Gastrocnemius medialis (tissue), 4 donors: Measurements from ENCODE around the gene PSG2.
"Not testable (repeated sequence)": the region's sequence is repeated elsewhere in the genome, so short reads cannot be mapped to it uniquely, and the experiment has no call there.

Source experiments
- CTCF ChIP-seq, 5 experiments: fragments of 450-650 bp in 3 of 5; fragments of 200-600 bp in 2 of 5; sonication (generic) in 2 of 5; IDR thresholded peaks in 4 of 5; conservative IDR thresholded peaks in 1 of 5; 1 replicate in 4 of 5; 2 replicates in 1 of 5; pipeline ENCODE4 v1.5.1; 2016 to 2019; ENCODE audit warnings: antibody characterized with exemption in 5 of 5, mild to moderate bottlenecking in 3 of 5, moderate library complexity in 3 of 5
- POLR2A ChIP-seq, 2 donors: fragments of 450-650 bp; IDR thresholded peaks; one replicate each; pipeline ENCODE4 v1.6.1; 2017; ENCODE audit warnings: antibody characterized with exemption in 2 of 2, mild to moderate bottlenecking in 2 of 2, moderate library complexity in 2 of 2

GRCh38 chr19:43116421-43116820 lies 33.9 kb upstream of the PSG2 start:
- not testable (repeated sequence) for TF ChIP-seq POLR2A (IDR thresholded peaks at IDR 0.05); CTCF (IDR thresholded peaks at IDR 0.05 in 4 of 5, conservative IDR thresholded peaks at IDR 0.05 in 1 of 5)
